ENCODE measurements around the gene QSER1. TPM values are rescaled to one million over a fixed set of nuclear protein-coding genes. Genes with fewer than 3 reads are reported as not detected.

QSER1 gene
- total RNA-seq, 1 experiment from 2014 or later, result 48.0 TPM

DNA sequence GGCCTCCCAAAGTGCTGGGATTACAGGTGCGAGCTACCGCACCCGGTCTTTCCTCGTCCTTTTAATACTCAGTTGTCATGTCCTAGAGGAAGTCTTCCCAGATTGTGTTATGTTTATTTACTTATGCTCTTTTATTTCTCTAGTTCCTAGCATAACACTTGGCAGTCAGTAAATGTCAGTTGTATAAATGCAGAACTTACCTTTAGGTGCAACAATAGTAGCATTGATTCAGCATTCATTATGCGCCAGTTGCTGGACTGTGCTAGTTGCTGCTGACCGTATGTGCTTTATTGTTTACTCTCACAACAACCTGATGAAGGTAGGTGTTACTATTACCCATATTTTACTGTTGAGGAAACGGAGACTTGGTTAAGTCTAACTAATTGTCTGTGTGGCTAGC lies 20.8 kb downstream of the QSER1 start (continued):
- TF ChIP-seq ATF3 (IDR thresholded peaks at IDR 0.05) (no peak), SP1 (IDR thresholded peaks at IDR 0.05; ENCODE audit: low read depth) (no peak), EZH2 (IDR thresholded peaks at IDR 0.05) (no peak), TCF7L2 (IDR thresholded peaks at IDR 0.05; ENCODE audit: borderline replicate concordance, extremely low read depth, insufficient read depth, insufficient read length) (no peak), FOSL1 (IDR thresholded peaks at IDR 0.05; ENCODE audit: low read depth) (no peak)
- TF ChIP-seq, protein P1, sequence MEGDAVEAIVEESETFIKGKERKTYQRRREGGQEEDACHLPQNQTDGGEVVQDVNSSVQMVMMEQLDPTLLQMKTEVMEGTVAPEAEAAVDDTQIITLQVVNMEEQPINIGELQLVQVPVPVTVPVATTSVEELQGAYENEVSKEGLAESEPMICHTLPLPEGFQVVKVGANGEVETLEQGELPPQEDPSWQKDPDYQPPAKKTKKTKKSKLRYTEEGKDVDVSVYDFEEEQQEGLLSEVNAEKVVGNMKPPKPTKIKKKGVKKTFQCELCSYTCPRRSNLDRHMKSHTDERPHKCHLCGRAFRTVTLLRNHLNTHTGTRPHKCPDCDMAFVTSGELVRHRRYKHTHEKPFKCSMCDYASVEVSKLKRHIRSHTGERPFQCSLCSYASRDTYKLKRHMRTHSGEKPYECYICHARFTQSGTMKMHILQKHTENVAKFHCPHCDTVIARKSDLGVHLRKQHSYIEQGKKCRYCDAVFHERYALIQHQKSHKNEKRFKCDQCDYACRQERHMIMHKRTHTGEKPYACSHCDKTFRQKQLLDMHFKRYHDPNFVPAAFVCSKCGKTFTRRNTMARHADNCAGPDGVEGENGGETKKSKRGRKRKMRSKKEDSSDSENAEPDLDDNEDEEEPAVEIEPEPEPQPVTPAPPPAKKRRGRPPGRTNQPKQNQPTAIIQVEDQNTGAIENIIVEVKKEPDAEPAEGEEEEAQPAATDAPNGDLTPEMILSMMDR (IDR thresholded peaks at IDR 0.05 in 2 of 3, conservative IDR thresholded peaks at IDR 0.05 in 1 of 3; ENCODE audit: borderline replicate concordance in 1 of 3, insufficient read depth in 1 of 3, low read depth in 2 of 3, low read length in 2 of 3), result no peak

DNA sequence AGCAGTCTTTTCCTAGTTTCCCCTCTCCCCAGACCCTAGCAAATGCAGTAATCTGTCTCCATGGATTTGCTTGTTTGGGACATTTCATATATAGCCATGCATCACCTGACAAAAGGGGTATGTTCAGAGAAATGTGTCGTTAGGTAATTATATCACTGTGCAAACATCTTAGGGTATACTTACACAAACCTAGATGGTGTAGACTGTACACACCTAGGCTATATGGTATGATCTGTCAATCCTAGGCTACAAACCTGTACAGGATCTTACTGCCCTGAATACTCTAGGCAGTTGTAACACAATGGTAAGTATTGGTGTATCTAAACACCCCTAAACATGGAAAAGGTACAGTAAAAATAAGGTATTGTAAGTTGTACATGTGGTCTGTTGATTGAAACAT lies 23.8 kb downstream of the QSER1 start:
- no peak overlapping the region for H3K4me2 ChIP-seq (ENCODE audit: low read length)
- no peaks in the 10 kb centered on the region for H3K9me3 ChIP-seq (ENCODE audit: control insufficient read depth in 1 of 2, insufficient read depth in 1 of 2, low read depth in 1 of 2, low read length in 2 of 2)
- H2AFZ ChIP-seq (ENCODE audit: low read depth, low read length, poor library complexity, severe bottlenecking), result no peak overlapping the region
- H4K20me1 ChIP-seq (ENCODE audit: insufficient read depth), result peaks cover 17% of the 10 kb centered on the region; the same call in 1 of the 2 replicates
- no peak overlapping the region for H3K9ac ChIP-seq (ENCODE audit: low read length)
- intact Hi-C loops (cut with micrococcal nuclease), result no loop called here
- TF ChIP-seq ELF1 (IDR thresholded peaks at IDR 0.05; ENCODE audit: borderline replicate concordance, low read depth) (no peak), EGR1 (IDR thresholded peaks at IDR 0.05; ENCODE audit: low read depth) (no peak), ZFX (IDR thresholded peaks at IDR 0.05) (no peak), SP1 (IDR thresholded peaks at IDR 0.05; ENCODE audit: low read depth) (no peak), SRF (IDR thresholded peaks at IDR 0.05; ENCODE audit: low read depth) (no peak), EZH2phosphoT487 (IDR thresholded peaks at IDR 0.05; ENCODE audit: borderline replicate concordance) (no peak), MAX (IDR thresholded peaks at IDR 0.05) (no peak)
- TF ChIP-seq, protein P1 (IDR thresholded peaks at IDR 0.05 in 2 of 3, conservative IDR thresholded peaks at IDR 0.05 in 1 of 3; ENCODE audit: borderline replicate concordance in 1 of 3, insufficient read depth in 1 of 3, low read depth in 2 of 3, low read length in 2 of 3), result no peak
- TF ChIP-seq, protein P2, sequence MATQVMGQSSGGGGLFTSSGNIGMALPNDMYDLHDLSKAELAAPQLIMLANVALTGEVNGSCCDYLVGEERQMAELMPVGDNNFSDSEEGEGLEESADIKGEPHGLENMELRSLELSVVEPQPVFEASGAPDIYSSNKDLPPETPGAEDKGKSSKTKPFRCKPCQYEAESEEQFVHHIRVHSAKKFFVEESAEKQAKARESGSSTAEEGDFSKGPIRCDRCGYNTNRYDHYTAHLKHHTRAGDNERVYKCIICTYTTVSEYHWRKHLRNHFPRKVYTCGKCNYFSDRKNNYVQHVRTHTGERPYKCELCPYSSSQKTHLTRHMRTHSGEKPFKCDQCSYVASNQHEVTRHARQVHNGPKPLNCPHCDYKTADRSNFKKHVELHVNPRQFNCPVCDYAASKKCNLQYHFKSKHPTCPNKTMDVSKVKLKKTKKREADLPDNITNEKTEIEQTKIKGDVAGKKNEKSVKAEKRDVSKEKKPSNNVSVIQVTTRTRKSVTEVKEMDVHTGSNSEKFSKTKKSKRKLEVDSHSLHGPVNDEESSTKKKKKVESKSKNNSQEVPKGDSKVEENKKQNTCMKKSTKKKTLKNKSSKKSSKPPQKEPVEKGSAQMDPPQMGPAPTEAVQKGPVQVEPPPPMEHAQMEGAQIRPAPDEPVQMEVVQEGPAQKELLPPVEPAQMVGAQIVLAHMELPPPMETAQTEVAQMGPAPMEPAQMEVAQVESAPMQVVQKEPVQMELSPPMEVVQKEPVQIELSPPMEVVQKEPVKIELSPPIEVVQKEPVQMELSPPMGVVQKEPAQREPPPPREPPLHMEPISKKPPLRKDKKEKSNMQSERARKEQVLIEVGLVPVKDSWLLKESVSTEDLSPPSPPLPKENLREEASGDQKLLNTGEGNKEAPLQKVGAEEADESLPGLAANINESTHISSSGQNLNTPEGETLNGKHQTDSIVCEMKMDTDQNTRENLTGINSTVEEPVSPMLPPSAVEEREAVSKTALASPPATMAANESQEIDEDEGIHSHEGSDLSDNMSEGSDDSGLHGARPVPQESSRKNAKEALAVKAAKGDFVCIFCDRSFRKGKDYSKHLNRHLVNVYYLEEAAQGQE (IDR thresholded peaks at IDR 0.05; ENCODE audit: low read depth), result no peak
- ChIA-PET RAD21 (ENCODE audit: low non-redundant PET in 1 of 2, low total read pairs in 2 of 2, uncharacterized antibody in 2 of 2, unreplicated experiment in 2 of 2) (no interaction called here), CTCF (no interaction called here), POLR2A (no interaction called here)
- DNase-seq (ENCODE audit: low read depth, low spot score) (no peak), ATAC-seq (no peak)
- H3K27me3 ChIP-seq (ENCODE audit: insufficient read depth, low read length), result no peaks in the 10 kb centered on the region
- no TSS peak for BruUV-seq (replicated peaks)
- peaks cover 98% of the 10 kb centered on the region for H3K79me2 ChIP-seq (ENCODE audit: insufficient read depth, low read length)
- no peak overlapping the region for H3K4me3 ChIP-seq (replicated peaks in 1 of 2; ENCODE audit: low read depth in 1 of 2, low read length in 2 of 2)
- no peaks in the 10 kb centered on the region for H3K36me3 ChIP-seq (ENCODE audit: control insufficient read depth in 1 of 2, insufficient read depth in 2 of 2, low read length in 2 of 2)
- no peak overlapping the region for H3K27ac ChIP-seq (ENCODE audit: low read depth, low read length)
- H3K4me1 ChIP-seq (ENCODE audit: control insufficient read depth in 1 of 2, insufficient read depth in 2 of 2, low read length in 2 of 2), result peaks cover 5 to 6% of the 10 kb centered on the region in 2 experiments; a peak in 3 of 4 replicates
- H3K9me2 ChIP-seq (ENCODE audit: insufficient read depth), result no peaks in the 10 kb centered on the region
